WTC11 (cell line): ENCODE data around the gene MRPL39. TPM values are rescaled to one million over a fixed set of nuclear protein-coding genes. Genes with fewer than 3 reads are reported as not detected.

Experiments used
- ATAC-seq: fragments of 200-7000 bp; cut with Tn5 transposase; 2 replicates; pipeline ENCODE4 v1.10.0; 2021; ENCODE audit warnings: mild to moderate bottlenecking, moderate library complexity
- CTCF ChIA-PET: fragments of 300-600 bp; sonication (Branson Sonifier 250); formaldehyde crosslinking; loops from one replicate; lab custom pipeline; 2021; ENCODE audit warnings: antibody characterized with exemption; lab: Charles Lee
- POLR2A ChIA-PET: fragments of 350-600 bp; sonication (Branson Sonifier 250); formaldehyde crosslinking; loops from one replicate; lab custom pipeline; 2021; ENCODE audit warnings: antibody characterized with exemption; lab: Charles Lee
- DNase-seq: peaks from one replicate; pipeline ENCODE4 v3.0.0; 2021; ENCODE audit warnings: low spot score
- H3K27ac Mint-ChIP-seq: 2 replicates; pipeline ENCODE4 v1.8.0; 2021; ENCODE audit warnings: mixed read lengths
- H3K27me3 Mint-ChIP-seq: 2 replicates; pipeline ENCODE4 v1.8.0; 2021; ENCODE audit warnings: low read depth, mild to moderate bottlenecking, moderate library complexity, mixed read lengths
- H3K36me3 Mint-ChIP-seq: 2 replicates; pipeline ENCODE4 v1.8.0; 2021; ENCODE audit warnings: mixed read lengths
- H3K4me1 Mint-ChIP-seq: 2 replicates; pipeline ENCODE4 v1.8.0; 2022; ENCODE audit warnings: mixed read lengths
- H3K4me3 Mint-ChIP-seq: 2 replicates; pipeline ENCODE4 v1.8.0; 2021; ENCODE audit warnings: mild to moderate bottlenecking, moderate library complexity, mixed read lengths
- H3K9me3 Mint-ChIP-seq: 2 replicates; pipeline ENCODE4 v1.8.0; 2021; ENCODE audit warnings: mixed read lengths
- CREM ChIP-seq: sonication (generic); formaldehyde crosslinking; IDR thresholded peaks from 2 replicates; pipeline ENCODE4 v1.8.1; 2022; ENCODE audit warnings: mild to moderate bottlenecking, missing genetic modification reagents, moderate library complexity
- ETV6 ChIP-seq: sonication (generic); formaldehyde crosslinking; IDR thresholded peaks from 2 replicates; pipeline ENCODE4 v1.8.1; 2022; ENCODE audit warnings: mild to moderate bottlenecking, missing genetic modification reagents
- JUN ChIP-seq: sonication (generic); formaldehyde crosslinking; IDR thresholded peaks from 2 replicates; pipeline ENCODE4 v1.8.0; 2023; ENCODE audit warnings: mild to moderate bottlenecking, missing genetic modification reagents
- KAT7 ChIP-seq: sonication (generic); formaldehyde crosslinking; IDR thresholded peaks from 2 replicates; pipeline ENCODE4 v1.8.1; 2023; ENCODE audit warnings: missing genetic modification reagents, mild to moderate bottlenecking, borderline replicate concordance
- MYBL2 ChIP-seq: sonication (generic); formaldehyde crosslinking; IDR thresholded peaks from 2 replicates; pipeline ENCODE4 v1.8.1; 2023; ENCODE audit warnings: mild to moderate bottlenecking, moderate library complexity, missing genetic modification reagents
- NFATC4 ChIP-seq: fragments of 250-450 bp; sonication (Bioruptor Pico); IDR thresholded peaks from 2 replicates; pipeline ENCODE4 v1.9.0; 2021; ENCODE audit warnings: mild to moderate bottlenecking
- PRRX2 ChIP-seq: fragments of 250-450 bp; sonication (Bioruptor Pico); IDR thresholded peaks from 2 replicates; pipeline ENCODE4 v1.8.0; 2021; ENCODE audit warnings: mild to moderate bottlenecking
- RELA ChIP-seq: sonication (generic); formaldehyde crosslinking; IDR thresholded peaks from 2 replicates; pipeline ENCODE4 v1.8.1; 2022; ENCODE audit warnings: missing genetic modification reagents, mild to moderate bottlenecking, borderline replicate concordance
- RORB ChIP-seq: fragments of 250-450 bp; sonication (Bioruptor Pico); IDR thresholded peaks from 2 replicates; pipeline ENCODE4 v1.9.0; 2021; ENCODE audit warnings: mild to moderate bottlenecking
- SOX15 ChIP-seq: fragments of 250-450 bp; sonication (Bioruptor Pico); IDR thresholded peaks from 2 replicates; pipeline ENCODE4 v1.9.0; 2021; ENCODE audit warnings: mild to moderate bottlenecking
- SP1 ChIP-seq: sonication (generic); formaldehyde crosslinking; conservative IDR thresholded peaks from 2 replicates; pipeline ENCODE4 v1.8.1; 2022; ENCODE audit warnings: missing genetic modification reagents
- TEAD4 ChIP-seq: sonication (generic); formaldehyde crosslinking; IDR thresholded peaks from 2 replicates; pipeline ENCODE4 v1.8.0; 2022; ENCODE audit warnings: mild to moderate bottlenecking, missing genetic modification reagents
- ZNF232 ChIP-seq: sonication (generic); formaldehyde crosslinking; IDR thresholded peaks from 2 replicates; pipeline ENCODE4 v1.8.0; 2022; ENCODE audit warnings: mild to moderate bottlenecking, missing genetic modification reagents
- ZNF671 ChIP-seq: fragments of 250-450 bp; sonication (Bioruptor Pico); IDR thresholded peaks from 2 replicates; pipeline ENCODE4 v1.8.0; 2021; ENCODE audit warnings: mild to moderate bottlenecking
- total RNA-seq: library from RNA; stranded (reverse); gene quantifications from 3 replicates; pipeline ENCODE4 v1.2.3, GENCODE V29; 2021
- TF ChIP-seq, protein P1 (sequence below): sonication (generic); formaldehyde crosslinking; IDR thresholded peaks from 2 replicates; pipeline ENCODE4 v1.8.1; 2022; ENCODE audit warnings: mild to moderate bottlenecking, moderate library complexity, missing genetic modification reagents
- TF ChIP-seq, protein P2 (sequence below): sonication (generic); formaldehyde crosslinking; IDR thresholded peaks from 2 replicates; pipeline ENCODE4 v1.8.0; 2022; ENCODE audit warnings: mild to moderate bottlenecking, missing genetic modification reagents
- TF ChIP-seq, protein P3 (sequence below): sonication (generic); formaldehyde crosslinking; IDR thresholded peaks from 2 replicates; pipeline ENCODE4 v1.8.1; 2023; ENCODE audit warnings: mild to moderate bottlenecking, missing genetic modification reagents, moderate library complexity
- TF ChIP-seq, protein P4 (sequence below): fragments of 250-450 bp; sonication (Bioruptor Pico); IDR thresholded peaks from 2 replicates; pipeline ENCODE4 v1.9.0; 2021; ENCODE audit warnings: mild to moderate bottlenecking
- TF ChIP-seq, protein P5 (sequence below): sonication (generic); formaldehyde crosslinking; IDR thresholded peaks from 2 replicates; pipeline ENCODE4 v1.8.0; 2023; ENCODE audit warnings: missing genetic modification reagents

The MRPL39 gene
- total RNA-seq, 1 experiment from 2014 or later = 34.7 TPM

DNA sequence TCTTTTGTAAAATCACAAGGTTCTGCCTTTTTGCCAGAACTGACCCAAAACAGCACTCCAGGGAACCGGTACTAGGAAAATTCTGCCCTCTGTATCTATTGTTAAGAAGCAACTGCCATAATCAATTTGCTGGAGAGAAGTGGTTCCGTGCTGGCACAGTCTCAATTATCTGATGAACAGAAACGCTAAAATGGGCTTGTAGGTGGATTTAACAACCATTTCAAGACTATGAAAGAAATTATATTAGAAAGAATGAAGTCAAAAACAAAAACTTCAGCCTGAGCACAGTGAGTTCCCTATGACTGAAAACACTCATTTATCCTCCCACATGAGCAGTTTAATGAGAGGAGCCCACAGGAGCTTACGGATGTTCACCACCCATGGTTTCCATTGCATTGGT lies 36.2 kb upstream of the MRPL39 start:
- peaks cover 14% of the 10 kb centered on the region for H3K4me1 Mint-ChIP-seq
- H3K9me3 Mint-ChIP-seq = no peaks in the 10 kb centered on the region
- ATAC-seq (no peak), DNase-seq (no peak)
- no peak overlapping the region for H3K27ac Mint-ChIP-seq
- H3K36me3 Mint-ChIP-seq = no peaks in the 10 kb centered on the region
- peaks cover 17% of the 10 kb centered on the region for H3K27me3 Mint-ChIP-seq
- ChIA-PET CTCF (no interaction called here), POLR2A (no interaction called here)
- no peak for TF ChIP-seq RELA (CRISPR knock-in tag)
- TF ChIP-seq, protein P1, sequence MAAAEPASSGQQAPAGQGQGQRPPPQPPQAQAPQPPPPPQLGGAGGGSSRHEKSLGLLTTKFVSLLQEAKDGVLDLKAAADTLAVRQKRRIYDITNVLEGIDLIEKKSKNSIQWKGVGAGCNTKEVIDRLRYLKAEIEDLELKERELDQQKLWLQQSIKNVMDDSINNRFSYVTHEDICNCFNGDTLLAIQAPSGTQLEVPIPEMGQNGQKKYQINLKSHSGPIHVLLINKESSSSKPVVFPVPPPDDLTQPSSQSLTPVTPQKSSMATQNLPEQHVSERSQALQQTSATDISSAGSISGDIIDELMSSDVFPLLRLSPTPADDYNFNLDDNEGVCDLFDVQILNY = no peak
- H3K4me3 Mint-ChIP-seq = no peak overlapping the region

DNA sequence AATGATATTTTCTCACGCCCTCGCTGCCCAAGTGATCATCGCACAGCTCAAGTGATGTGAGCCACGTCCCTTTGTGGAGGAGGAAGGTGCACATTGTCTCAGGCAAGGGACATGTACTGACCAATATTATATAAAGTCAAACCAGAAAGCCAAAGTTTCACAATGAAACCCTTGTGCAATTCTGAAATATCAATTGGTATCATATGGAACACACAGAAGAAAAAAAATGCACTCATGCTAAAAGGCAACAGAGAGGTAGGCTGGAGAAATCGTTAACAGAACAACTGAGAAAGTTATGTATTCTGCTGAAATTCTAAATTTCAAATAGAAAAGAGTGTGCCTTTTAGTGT lies 33.6 kb upstream of the MRPL39 start:
- Mint-ChIP-seq H3K27ac (no peak overlapping the region), H3K4me3 (peak overlapping the region; percentile 71), H3K27me3 (peaks cover 35% of the 10 kb centered on the region), H3K4me1 (peaks cover 17% of the 10 kb centered on the region), H3K9me3 (no peaks in the 10 kb centered on the region), H3K36me3 (no peaks in the 10 kb centered on the region)
- DNase-seq = no peak
- ChIA-PET POLR2A (no interaction called here), CTCF (interaction anchor here (1.0 kb wide), 1 partner anchor 67 kb away, joined by 5 read pairs; no protein-coding TSS in a partner anchor)
- TF ChIP-seq RORB (CRISPR knock-in tag) = no peak
- no peak for TF ChIP-seq ZNF671 (CRISPR knock-in tag)
- TF ChIP-seq, protein P2, sequence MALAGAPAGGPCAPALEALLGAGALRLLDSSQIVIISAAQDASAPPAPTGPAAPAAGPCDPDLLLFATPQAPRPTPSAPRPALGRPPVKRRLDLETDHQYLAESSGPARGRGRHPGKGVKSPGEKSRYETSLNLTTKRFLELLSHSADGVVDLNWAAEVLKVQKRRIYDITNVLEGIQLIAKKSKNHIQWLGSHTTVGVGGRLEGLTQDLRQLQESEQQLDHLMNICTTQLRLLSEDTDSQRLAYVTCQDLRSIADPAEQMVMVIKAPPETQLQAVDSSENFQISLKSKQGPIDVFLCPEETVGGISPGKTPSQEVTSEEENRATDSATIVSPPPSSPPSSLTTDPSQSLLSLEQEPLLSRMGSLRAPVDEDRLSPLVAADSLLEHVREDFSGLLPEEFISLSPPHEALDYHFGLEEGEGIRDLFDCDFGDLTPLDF (CRISPR knock-in tag) = no peak
- no peak for TF ChIP-seq JUN (CRISPR knock-in tag)
- no peak for TF ChIP-seq ZNF232 (CRISPR knock-in tag)
- TF ChIP-seq SP1 (CRISPR knock-in tag) = no peak
- no peak for TF ChIP-seq NFATC4 (CRISPR knock-in tag)
- no peak for ATAC-seq

DNA sequence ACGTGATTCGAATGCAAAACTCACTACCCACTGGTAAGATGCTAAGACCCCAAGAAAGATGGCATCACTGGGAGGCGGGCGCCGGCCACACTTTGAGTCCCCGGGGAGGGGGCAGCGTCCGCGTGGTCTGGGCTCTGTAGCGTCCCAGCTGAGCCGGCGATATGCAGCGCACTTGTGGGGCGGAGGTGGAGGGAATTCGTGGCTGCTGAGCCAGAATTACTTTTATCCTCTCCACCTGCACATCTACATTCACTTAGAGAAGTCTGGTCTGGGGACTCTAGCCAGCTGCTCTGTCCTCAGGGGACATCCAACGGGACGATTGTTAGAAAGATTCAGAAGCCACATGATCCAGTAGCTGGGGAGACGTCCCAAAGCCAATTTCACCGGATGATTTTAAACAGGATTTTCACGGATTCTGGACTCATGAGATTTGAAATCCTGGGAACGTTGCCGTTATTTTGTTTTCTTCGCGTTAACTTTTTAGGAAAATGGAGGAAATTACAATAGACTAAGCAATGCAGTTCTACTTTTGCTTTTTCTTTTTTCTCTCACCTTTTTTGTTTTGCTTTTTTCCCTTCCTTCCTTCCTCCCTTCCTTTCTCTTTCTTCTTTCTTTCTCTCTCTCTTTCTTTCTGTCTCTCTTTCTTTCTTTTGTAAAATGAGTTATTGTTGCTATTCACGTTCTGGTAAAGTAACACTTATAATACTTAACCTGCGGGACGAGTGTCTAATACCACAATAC lies 33.1 kb upstream of the MRPL39 start:
- H3K9me3 Mint-ChIP-seq = no peaks in the 10 kb centered on the region
- TF ChIP-seq, protein P3, sequence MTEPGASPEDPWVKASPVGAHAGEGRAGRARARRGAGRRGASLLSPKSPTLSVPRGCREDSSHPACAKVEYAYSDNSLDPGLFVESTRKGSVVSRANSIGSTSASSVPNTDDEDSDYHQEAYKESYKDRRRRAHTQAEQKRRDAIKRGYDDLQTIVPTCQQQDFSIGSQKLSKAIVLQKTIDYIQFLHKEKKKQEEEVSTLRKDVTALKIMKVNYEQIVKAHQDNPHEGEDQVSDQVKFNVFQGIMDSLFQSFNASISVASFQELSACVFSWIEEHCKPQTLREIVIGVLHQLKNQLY (CRISPR knock-in tag) = no peak
- TF ChIP-seq, protein P4, sequence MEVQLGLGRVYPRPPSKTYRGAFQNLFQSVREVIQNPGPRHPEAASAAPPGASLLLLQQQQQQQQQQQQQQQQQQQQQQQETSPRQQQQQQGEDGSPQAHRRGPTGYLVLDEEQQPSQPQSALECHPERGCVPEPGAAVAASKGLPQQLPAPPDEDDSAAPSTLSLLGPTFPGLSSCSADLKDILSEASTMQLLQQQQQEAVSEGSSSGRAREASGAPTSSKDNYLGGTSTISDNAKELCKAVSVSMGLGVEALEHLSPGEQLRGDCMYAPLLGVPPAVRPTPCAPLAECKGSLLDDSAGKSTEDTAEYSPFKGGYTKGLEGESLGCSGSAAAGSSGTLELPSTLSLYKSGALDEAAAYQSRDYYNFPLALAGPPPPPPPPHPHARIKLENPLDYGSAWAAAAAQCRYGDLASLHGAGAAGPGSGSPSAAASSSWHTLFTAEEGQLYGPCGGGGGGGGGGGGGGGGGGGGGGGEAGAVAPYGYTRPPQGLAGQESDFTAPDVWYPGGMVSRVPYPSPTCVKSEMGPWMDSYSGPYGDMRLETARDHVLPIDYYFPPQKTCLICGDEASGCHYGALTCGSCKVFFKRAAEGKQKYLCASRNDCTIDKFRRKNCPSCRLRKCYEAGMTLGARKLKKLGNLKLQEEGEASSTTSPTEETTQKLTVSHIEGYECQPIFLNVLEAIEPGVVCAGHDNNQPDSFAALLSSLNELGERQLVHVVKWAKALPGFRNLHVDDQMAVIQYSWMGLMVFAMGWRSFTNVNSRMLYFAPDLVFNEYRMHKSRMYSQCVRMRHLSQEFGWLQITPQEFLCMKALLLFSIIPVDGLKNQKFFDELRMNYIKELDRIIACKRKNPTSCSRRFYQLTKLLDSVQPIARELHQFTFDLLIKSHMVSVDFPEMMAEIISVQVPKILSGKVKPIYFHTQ (CRISPR knock-in tag) = no peak
- TF ChIP-seq, all 79 proteins: peak for 0
- POLR2A ChIA-PET = no interaction called here
- H3K4me1 Mint-ChIP-seq = peaks cover 17% of the 10 kb centered on the region
- ATAC-seq = peak; percentile 67
- no peak overlapping the region for H3K27ac Mint-ChIP-seq
- peak overlapping the region; percentile 71 for H3K4me3 Mint-ChIP-seq
- CTCF ChIA-PET = interaction anchor here (1.0 kb wide), 1 partner anchor 68 kb away, joined by 5 read pairs; no protein-coding TSS in a partner anchor
- H3K36me3 Mint-ChIP-seq = no peaks in the 10 kb centered on the region
- peaks cover 35% of the 10 kb centered on the region for H3K27me3 Mint-ChIP-seq
- peak; percentile 55 for DNase-seq

DNA sequence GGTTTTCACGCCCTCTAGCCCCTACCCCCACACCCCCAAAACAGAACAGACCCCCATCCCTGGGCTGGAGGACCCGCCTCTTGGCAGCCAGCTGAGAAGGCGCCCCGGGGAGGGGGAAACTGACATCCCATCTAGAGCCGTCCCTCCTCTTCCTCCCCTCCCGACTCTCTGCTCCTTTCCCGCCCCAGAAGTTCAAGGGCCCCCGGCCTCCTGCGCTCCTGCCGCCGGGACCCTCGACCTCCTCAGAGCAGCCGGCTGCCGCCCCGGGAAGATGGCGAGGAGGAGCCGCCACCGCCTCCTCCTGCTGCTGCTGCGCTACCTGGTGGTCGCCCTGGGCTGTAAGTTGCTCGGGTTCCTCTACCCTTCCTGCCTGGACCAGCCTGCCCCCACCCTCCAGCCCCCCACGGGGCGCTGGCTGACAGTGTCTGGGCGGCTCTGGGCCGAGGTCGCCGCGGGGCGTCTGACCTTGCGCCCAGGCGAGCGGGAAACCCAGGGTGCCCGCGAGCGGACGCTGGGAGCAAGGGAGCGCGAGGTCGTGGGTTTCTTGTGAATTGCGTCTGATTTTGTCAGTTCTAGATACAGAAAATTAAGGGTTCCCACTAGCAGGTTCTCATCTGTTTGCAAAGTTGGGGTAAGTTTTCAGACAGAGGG lies 32.4 kb upstream of the MRPL39 start:
- peak overlapping the region; percentile 71 for H3K4me3 Mint-ChIP-seq
- TF ChIP-seq, protein P3 (CRISPR knock-in tag) = no peak
- TF ChIP-seq JUN (CRISPR knock-in tag) (no peak), SOX15 (CRISPR knock-in tag) (no peak), ETV6 (CRISPR knock-in tag) (0 out of 2 replicates have a peak, but pooled peaks have one; percentile 37), PRRX2 (CRISPR knock-in tag) (no peak), TEAD4 (no peak), MYBL2 (CRISPR knock-in tag) (0 out of 2 replicates have a peak, but pooled peaks have one; percentile 10), CREM (no peak), KAT7 (CRISPR knock-in tag) (0 out of 2 replicates have a peak, but pooled peaks have one; percentile 41)
- TF ChIP-seq, protein P5, sequence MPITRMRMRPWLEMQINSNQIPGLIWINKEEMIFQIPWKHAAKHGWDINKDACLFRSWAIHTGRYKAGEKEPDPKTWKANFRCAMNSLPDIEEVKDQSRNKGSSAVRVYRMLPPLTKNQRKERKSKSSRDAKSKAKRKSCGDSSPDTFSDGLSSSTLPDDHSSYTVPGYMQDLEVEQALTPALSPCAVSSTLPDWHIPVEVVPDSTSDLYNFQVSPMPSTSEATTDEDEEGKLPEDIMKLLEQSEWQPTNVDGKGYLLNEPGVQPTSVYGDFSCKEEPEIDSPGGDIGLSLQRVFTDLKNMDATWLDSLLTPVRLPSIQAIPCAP (CRISPR knock-in tag) = no peak
- TF ChIP-seq, protein P2 (CRISPR knock-in tag) = no peak

More for the DNA sequence above, 32.4 kb upstream of the MRPL39 start:
- DNase-seq (peak; percentile 65), ATAC-seq (peak; percentile 89)
- POLR2A ChIA-PET = no interaction called here
- H3K4me1 Mint-ChIP-seq = peaks cover 17% of the 10 kb centered on the region
- no peaks in the 10 kb centered on the region for H3K9me3 Mint-ChIP-seq
- peaks cover 35% of the 10 kb centered on the region for H3K27me3 Mint-ChIP-seq
- H3K36me3 Mint-ChIP-seq = no peaks in the 10 kb centered on the region
- CTCF ChIA-PET = interaction anchor here (0.7 to 1.0 kb wide), 3 partner anchors 17 to 162 kb away, joined by 3 to 5 read pairs (median 3); no protein-coding TSS in a partner anchor
- H3K27ac Mint-ChIP-seq = no peak overlapping the region
